ENCODE results near the gene RPS25.
"Not testable (repeated sequence)": the region's sequence is repeated elsewhere in the genome, so short reads cannot be mapped to it uniquely, and the experiment has no call there.

RPS25 gene

DNA sequence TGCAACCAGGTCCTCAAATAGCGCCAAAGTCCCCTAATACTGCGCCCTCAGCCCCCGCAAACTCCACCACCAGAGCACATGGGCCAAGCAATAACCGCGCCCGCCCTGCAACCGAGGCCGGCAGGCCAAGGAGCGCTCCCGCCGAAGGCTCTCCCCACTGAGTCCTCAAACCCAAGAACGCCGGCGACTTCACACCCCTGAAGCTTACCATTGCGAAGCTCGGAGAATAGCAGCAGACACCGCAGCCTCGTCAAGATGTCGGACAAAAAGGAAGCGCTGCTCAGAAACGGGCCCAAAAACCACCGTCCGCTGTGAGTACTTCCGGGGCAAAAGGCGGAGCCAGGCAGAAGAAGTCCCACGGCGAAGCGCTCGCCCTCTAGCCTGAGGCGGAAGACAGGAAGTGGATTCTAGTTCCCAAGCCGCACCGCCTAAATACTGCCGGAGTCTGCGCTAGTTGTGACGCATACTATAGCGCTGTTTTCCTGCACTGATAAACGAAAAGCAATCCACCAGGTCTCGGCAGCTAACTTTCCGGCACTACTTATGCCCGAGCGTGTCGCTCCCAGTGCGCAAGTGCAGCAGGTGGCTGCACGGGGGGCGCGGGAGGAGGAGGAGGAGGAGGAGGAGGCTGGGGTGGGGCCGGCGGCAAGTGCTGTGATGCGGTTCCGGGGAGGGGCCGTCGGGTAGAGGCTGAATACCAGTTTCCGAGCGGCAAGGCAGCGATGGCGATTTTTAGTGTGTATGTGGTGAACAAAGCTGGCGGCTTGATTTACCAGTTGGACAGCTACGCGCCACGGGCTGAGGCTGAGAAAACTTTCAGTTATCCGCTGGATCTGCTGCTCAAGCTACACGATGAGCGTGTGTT lies at the start of gene RPS25, which contains the start of gene TRAPPC4:
TSS of gene RPS25 (minus strand) at position 270 of the 865 bp plus-strand sequence. CDS start at position 211, 59 bp downstream.
TSS of gene TRAPPC4 (plus strand) at position 693 of the 865 bp plus-strand sequence. CDS start at position 723, 30 bp downstream.
- DNase-seq, result peak; percentile 89 to 94

DNA sequence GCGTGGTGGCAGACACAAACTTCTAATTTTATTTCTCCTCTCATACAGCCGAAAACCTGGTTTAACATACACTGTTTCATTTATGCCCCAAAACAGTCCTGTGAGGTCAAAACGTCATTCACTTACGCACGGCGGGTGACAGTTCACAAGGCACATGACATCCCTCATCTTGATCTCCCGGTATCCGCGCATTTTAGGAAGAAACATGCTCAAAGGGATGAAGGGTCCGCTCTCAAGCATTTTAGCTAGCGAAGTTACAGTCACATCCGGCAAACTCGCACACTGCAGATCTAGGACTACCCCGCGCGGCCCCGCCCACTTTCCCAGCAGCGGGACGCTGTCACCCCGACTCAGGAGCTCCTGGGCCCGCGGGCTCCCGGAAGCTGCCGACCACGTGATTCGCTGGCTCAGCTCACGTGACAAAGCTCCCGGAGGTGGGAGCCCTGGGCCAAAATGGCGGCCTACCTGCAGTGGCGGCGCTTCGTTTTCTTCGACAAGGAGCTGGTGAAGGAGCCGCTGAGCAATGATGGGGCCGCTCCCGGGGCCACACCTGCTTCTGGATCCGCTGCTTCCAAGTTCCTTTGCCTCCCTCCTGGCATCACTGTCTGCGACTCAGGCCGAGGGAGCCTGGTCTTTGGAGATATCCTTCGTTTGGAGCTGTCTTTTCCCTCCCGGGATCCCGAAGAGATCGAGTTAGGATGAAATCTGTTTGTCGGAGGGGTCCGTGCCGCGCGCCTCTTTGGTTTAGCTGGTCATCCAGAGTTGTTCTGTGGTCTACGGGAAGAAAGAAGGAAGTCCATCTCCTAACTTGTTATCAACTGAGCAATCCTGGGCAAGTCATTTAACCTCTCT lies 49.5 kb upstream of the RPS25 start, which contains the start of gene VPS11:
TSS of gene VPS11 (plus strand) at position 448 of the 852 bp plus-strand sequence. CDS start at position 454, 6 bp downstream.
- peak; percentile 81 to 88 for DNase-seq

DNA sequence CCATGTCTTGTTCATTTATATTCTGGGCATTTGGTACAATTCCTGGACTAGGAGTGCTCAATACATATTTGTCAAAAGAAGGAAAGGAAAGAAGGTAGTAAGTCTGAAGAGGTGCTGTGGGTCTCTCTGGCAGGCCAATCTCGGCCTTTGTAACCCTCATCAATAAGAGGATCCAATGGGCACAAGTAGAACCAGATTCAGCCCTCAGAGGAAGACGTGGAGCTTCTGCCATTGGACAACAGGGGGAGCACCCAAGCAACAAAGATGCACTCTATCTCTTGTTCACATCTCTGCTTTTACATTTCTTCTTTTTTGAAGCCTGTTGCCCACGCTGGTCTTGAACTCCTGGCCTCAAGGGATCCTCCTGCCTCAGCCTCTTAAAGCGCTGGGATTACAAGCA lies 47.2 kb upstream of the RPS25 start:
- DNase-seq, result peak in 1 of 2 experiments; percentile 11

DNA sequence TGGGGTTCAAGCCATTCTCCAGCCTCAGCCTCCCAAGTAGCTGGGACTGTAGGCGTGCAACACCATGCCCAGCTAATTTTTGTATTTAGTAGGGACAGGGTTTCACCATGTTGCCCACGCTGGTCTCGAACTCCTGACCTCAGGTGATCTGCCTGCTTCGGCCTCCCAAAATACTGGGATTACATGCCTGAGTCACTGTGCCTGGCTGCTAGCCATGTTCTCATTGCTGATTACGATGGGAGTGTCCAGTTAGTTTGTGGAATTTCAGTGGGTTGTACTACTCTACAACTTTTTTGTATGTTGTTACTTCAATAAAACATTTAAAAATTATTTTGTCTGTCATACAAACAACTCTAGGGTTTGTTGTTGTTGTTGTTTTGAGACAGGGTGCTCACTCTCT lies 44.6 kb upstream of the RPS25 start:
- DNase-seq, result no peak

DNA sequence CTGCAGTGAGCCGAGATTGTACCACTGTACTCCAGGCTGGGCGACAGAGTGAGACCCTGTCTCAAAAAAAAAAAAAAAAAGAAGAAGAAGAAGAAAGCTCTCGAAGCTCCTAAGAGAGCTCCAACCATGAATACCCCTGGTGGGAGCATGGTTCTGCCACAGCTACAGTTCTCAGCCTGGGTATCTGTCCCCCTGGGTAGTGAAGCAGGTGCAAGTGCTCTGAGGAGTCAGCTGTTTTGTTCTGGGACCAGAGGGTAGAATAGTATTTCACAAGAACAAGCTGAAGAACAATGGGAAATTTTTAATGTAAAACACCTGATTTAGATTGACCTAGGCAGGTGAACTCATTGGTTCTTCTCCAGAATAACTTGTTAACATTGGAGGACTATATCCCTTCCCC lies 43.1 kb upstream of the RPS25 start:
- no peak for DNase-seq

DNA sequence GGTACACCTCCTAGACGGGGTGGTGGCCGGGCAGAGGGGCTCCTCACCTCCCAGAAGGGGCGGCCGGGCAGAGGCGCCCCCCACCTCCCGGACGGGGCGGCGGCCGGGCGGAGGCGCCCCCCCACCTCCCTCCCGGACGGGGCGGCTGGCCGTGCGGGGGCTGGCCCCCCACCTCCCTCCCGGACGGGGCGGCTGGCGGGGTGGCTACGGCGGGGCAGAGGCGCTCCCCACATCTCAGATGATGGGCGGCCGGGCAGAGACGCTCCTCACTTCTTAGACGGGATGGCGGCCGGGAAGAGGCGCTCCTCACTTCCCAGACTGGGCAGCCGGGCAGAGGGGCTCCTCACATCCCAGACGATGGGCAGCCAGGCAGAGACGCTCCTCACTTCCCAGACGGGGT lies 41.0 kb upstream of the RPS25 start:
- not testable (repeated sequence) for DNase-seq

DNA sequence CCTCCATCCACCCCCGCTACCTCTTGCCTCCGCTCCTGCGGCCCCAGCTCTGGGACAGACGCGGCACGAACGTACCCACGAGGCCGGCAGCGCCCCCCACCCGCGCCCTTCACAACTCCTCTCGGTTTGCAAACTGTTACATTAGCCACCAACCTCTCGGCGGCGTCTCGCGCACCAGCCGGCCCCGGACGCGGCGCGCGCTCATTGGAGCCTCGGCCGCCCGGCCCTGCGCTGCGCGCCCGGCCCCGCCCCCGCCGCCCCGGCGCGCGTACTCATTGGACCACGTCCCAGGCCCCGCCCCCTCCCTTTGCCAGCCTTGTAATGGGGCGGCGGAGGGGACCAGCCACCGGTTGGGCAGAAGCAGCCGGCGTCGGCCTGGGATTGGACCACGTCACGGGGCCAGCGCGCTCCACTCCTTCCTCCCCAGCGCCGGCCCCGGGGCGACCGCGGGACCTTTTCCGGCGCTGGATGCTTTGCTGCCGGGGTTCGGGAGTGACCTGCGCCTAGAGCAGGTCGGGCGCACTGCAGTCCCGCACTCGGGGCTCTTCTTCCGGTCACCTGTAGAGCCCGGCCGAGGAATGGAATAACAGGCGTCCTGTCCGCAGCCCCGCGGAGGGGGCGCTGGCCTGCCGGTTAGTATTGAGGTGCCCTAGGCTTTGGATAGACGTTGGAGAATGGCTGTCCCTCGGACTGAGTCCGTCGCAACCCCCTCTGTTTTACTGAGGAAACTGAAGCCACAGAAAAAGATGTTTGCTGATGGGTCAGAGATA lies 39.0 kb upstream of the RPS25 start, which contains the start of gene HYOU1:
TSS of gene HYOU1 (minus strand) at position 206 of the 770 bp plus-strand sequence. CDS start 1,045 bp downstream, outside the sequence.
- DNase-seq, result peak; percentile 92 to 96

DNA sequence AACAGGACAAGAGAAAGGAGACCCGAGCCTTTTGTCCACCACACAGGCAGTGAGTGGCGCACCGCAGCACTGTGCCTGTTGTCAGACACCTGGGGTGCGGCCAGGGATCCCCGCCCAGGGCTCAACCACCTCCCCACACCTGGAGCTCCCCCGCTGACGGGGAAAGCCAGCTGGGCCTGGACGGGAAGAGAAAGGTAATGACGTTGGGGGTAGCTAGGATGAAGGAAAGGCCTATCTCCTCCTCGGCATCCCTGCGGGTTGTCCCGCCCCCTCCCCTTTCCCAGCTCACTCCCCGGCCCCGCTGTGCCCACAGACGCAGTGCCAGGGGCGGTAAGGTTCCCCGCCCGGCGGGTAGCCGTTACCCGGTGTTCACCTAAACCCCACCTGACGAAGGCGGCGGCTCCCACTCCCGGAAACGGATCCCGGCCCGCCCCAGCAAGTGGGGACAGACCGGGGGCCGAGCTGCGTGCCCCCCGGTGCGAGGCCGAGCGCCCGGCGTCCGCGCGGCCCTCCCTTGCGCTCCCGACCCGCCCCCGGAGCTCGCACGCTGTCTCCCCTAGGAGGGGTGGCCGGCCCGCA lies 38.4 kb upstream of the RPS25 start:
- no peak for DNase-seq

DNA sequence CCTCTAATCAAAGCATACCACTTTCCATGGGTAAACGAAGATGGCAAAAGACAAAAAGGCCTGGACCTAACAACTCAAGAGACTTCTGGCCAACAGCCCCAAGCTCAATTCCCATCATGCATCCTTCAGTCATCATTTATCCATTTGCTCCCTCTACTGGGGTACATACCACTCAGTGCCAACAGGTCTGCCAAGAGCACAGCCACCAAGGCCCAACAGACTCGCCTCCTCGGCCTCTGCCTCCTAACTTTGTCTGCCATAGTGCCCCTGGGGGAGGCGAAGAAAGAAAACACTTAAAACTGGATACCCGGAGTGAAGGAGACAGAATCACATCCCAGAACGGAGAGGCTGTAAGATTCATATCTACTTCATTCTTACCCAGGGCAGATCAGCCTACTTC lies 37.8 kb upstream of the RPS25 start:
- no peak for DNase-seq

DNA sequence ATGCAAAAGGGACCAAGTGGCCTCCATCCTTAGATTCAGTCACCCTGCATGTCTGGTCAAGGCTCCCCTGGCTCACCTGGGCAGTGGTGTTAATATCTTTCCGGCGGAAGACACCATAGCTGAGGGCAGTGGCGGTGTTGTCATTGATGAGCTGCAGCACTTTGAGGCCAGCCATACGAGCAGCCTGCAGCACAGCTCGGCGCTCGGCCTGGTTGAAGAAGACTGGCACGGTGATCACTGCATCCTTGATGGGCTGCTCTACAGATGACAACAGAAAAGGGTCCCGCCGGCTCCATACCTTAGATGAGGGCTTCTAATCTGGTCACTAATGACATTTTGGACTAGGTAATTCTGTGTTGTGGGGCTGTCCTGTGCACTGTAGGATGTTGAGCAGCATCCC lies 36.3 kb upstream of the RPS25 start:
- no peak for DNase-seq

DNA sequence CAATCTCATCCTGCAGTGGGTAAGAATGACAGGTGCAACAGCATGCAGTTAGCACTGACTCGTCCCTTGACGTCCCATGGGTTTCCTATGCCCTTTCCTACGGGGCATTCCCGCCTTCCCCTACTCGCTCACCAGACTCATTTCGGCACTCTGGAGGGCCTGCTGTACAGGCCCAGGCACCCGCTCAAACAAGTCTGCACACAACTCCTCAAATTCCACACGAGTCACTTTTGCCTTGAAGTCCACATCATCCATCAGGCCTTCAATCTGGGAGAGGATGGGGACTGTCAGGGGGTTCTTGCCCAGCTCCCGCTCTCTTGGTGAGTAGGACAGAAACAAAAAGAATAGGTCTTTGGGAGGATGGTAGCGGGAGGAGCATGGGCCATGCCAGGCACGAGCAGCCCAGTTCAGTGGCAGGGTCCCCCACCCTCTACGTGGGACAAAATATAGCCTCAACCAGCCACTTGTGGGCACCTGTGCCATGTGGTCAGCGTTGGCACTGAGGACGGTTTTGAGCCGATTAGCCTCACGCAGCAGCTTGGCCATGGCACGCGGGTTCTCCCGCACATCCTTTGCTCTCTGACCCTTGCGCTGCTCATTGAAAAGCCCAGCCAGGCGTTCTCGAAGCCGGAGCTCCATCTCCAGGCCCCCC lies 34.1 kb upstream of the RPS25 start:
- no peak for DNase-seq

DNA sequence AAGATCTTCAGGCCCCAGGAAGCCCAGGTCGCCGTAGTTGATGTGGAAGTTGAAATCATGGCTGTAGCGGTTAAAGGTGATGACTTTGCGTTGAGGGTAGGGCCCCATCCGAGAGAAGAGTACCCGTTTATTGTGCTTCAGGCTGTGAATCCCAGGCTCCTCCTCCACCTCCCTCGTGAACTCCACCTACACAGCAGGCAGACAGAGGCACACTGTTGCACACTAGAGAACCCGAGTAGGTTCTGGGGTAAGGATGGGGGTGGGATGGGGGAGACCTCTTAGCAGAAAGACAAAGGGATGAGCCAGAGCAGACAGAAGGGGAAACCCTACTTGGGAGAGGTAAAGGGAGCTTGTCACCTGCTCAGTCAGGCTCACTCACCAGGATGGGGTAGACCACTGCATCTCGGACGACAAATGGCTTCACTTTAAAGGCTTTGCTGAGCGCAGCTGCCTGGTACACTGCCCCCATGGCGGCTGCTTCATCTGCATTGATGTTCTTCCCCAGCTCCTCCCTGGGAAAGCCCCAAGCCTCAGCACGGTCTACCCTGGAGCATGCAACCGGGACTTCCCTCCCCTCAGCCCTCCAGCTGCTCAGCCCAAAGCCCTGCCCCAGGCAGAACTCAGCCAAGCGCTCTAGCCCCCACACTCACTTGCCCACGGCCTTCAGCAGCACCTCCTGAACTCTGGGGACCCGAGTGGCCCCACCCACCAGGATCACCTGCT lies 33.5 kb upstream of the RPS25 start:
- no peak for DNase-seq

DNA sequence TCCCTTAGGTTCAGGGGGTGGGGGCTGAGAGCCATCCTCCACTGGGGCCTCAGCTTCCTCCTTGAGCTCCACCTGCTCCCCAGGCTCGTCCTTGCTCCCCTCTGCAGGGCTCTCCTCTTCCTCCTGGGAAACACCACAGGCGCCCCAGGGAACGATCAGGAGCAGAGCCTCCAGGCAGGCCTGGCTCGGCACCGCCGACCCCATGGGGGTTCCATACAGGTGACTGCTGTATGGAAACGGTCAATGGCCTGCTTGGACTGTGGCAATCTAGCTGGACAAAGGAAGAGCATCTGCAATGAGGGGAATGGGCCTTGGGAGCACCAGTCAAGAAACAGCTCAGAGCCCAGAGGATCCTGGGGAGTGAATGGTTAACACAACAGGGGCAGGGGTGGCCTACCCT lies 30.9 kb upstream of the RPS25 start:
- DNase-seq, result no peak

DNA sequence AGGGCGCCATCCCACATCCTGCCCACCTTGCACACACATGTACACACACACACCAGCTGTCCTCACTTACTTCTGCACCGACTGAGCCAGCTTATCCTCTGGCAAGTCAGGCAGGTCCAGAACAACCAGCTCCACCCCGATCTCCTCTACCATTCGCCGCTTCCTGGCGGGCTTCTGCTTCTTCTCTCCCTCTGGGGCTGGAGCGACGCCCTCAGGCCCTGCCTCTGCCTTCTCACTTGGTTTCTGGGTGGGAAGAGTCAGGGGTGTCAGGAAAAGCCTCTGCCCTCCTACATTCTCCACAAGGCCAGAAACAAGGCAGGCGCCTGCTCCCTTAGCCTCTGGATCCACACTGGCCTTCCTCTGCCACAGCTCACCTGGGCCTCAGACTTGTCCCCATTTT lies 30.5 kb upstream of the RPS25 start:
- no peak for DNase-seq

DNA sequence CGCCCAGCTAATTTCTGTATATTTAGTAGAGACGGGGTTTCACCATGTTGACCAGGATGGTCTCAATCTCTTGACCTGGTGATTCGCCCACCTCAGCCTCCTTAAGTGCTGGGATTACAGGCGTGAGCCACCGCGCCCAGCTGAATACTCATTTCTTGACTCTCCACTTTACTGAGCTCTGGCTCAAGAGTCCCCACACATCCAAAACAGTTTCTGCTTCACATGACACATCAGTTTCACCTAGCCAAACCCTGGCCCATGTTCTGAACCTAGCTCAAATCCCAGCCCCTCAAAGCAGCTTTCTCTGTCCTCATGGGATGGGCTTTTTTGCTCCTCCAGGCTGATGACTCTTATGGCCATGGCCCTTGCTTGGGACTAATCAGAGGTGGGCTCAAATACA lies 29.1 kb upstream of the RPS25 start:
- DNase-seq, result no peak

DNA sequence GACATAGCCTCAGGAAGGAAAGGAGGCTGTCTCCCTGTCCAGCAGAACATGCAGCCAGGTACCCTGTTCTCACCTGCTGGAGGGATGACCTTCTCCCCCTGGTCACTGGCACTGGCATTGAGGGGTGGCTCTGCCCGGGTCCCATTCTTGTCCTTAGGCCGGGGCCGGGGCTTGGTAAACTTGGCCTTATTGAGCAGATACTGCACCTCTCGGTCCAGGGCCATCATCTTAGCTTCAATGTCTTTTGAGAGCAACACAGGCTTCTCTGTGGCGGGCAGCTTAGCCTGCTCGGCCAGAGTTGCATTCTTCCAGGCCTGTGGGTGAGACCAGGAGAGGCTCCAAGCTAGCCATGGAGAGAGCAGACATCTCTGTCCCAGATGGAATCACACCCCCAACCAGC lies 28.3 kb upstream of the RPS25 start:
- no peak for DNase-seq

DNA sequence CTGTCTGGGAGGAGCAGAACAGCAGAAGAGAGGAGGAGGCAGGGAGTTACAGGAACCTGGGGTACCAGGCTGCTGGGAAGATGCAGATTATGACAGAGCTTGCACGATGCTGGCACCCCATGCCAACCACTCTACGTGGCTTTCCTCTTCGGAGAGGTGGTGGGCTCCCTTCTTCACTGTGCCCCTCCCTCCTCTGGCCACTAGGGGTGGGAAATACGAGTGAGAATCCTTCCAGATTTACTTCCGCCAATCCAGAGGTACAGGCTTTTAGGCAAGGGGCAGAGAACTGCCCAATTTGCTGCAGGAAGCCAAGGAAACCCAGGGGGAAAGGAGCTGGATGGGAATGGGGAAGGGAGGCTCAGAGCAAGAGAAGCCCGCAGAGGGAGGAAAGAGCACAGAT lies 26.6 kb upstream of the RPS25 start:
- DNase-seq, result no peak

DNA sequence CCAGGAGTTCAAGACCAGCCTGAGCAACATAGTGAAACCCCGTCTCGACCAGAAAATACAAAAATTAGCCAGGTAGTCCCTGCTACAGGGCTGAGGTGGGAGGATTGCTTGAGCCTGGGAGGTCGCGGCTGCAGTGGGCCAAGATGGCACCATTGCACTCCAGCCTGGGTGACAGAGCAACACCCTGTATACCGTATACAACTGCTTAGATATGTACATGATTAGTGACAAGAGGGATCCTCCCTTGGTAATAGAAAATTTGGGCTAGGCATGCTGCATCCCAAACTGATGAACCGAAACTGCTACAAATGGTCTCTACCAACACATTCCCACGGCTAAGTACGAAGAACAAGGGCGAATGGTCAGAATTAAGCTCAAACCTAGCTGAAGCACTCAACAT lies 24.8 kb upstream of the RPS25 start:
- no peak for DNase-seq

DNA sequence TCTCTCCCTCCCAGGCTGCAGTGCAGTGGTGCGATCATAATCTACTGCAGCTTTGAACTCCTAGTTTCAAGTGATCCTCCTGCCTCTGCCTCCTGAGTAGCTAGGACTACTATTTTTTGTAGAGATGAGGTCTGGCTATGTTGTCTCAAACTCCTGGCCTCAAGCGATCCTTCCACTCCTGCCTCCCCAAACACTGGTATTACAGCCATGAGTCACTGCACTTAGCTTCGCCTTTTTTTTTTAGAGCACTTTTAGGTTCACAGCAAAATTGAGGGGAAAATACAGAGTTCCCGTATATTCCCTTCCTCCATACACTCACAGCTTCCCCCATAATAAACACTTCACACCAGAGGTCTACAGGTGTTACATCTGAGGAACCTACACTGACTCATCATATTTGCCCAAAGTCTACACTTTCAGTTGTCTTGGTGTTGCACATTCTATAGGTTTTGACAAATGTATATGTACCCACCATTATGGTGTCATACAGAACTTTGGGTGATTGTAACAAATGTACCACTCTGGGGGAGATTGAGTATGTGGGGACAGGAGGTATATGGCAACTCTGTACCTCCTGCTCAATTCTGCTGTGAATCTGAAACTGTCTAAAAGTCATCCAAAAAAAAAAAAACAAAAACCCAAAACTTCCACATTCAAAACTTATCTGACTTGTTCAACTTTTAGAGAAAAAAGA lies 23.8 kb upstream of the RPS25 start:
- DNase-seq, result no peak

DNA sequence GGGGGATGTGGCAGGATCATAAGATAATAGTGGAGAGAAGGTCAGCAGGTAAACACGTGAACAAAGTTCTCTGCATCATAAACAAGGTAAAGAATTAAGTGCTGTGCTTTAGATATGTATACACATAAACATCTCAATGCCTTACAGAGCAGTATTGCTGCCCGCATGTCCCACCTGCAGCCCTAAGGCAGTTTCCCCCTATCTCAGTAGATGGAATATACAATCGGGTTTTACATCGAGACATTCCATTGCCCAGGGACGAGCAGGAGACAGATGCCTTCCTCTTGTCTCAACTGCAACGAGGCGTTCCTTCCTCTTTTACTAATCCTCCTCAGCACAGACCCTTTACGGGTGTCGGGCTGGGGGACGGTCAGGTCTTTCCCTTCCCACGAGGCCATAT lies 21.3 kb upstream of the RPS25 start:
- DNase-seq, result not testable (repeated sequence)
